ENCODE measurements around the gene ARFGEF3.

DNA sequence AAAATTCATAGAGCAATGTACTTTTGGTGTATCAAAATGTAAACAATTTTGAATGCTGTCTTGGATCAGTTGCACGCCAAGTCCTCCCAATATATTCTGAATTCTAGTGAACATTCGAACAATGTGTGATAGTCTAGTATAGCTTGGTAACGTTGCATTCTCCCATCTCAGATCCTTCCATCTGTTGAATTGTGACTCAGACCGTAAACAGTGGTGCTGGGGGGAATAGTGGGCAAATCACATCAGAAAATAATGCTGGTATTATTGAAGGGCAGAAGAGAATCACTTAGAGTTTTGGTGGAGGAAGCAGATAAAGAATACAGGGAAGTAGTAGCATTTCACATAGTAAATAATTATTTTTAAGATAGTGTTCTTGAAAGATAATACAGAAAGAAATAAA lies 102.2 kb downstream of the ARFGEF3 start:
- TF ChIP-seq, protein P1, sequence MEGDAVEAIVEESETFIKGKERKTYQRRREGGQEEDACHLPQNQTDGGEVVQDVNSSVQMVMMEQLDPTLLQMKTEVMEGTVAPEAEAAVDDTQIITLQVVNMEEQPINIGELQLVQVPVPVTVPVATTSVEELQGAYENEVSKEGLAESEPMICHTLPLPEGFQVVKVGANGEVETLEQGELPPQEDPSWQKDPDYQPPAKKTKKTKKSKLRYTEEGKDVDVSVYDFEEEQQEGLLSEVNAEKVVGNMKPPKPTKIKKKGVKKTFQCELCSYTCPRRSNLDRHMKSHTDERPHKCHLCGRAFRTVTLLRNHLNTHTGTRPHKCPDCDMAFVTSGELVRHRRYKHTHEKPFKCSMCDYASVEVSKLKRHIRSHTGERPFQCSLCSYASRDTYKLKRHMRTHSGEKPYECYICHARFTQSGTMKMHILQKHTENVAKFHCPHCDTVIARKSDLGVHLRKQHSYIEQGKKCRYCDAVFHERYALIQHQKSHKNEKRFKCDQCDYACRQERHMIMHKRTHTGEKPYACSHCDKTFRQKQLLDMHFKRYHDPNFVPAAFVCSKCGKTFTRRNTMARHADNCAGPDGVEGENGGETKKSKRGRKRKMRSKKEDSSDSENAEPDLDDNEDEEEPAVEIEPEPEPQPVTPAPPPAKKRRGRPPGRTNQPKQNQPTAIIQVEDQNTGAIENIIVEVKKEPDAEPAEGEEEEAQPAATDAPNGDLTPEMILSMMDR (IDR thresholded peaks at IDR 0.05): no peak
- no peak for TF ChIP-seq POLR2A (IDR thresholded peaks at IDR 0.05)
